Ishikawa (cell line): ENCODE results near the gene RFTN1.

Experiments used
- CEBPB ChIP-seq: IDR thresholded peaks from 2 replicates; pipeline ENCODE4 v1.6.1; 2012
- CREB1 ChIP-seq: IDR thresholded peaks from 2 replicates; pipeline ENCODE4 v1.6.1; 2012; ENCODE audit warnings: low read depth
- EGR1 ChIP-seq: IDR thresholded peaks from 2 replicates; pipeline ENCODE4 v1.6.1; 2012
- EP300 ChIP-seq: IDR thresholded peaks from 2 replicates; pipeline ENCODE4 v1.6.1; 2012; ENCODE audit warnings: borderline replicate concordance
- FOXM1 ChIP-seq: IDR thresholded peaks from 2 replicates; pipeline ENCODE4 v1.6.1; 2012; ENCODE audit warnings: low read depth, borderline replicate concordance
- MAX ChIP-seq: IDR thresholded peaks from 2 replicates; pipeline ENCODE4 v1.6.1; 2012
- NFIC ChIP-seq: IDR thresholded peaks from 2 replicates; pipeline ENCODE4 v1.6.1; 2012
- RAD21 ChIP-seq: IDR thresholded peaks from 2 replicates; pipeline ENCODE4 v1.6.1; 2012; ENCODE audit warnings: low read depth
- REST ChIP-seq: IDR thresholded peaks from 2 replicates; pipeline ENCODE4 v1.6.1; 2012; ENCODE audit warnings: low read depth, mild to moderate bottlenecking
- TAF1 ChIP-seq: IDR thresholded peaks from 2 replicates; pipeline ENCODE4 v1.6.1; 2012; ENCODE audit warnings: low read depth, mild to moderate bottlenecking
- TCF12 ChIP-seq: IDR thresholded peaks from 2 replicates; pipeline ENCODE4 v1.6.1; 2012; ENCODE audit warnings: low read depth
- TEAD4 ChIP-seq: IDR thresholded peaks from 2 replicates; pipeline ENCODE4 v1.6.1; 2012
- USF1 ChIP-seq: IDR thresholded peaks from 2 replicates; pipeline ENCODE4 v1.6.1; 2012
- YY1 ChIP-seq: IDR thresholded peaks from 2 replicates; pipeline ENCODE4 v1.6.1; 2012; ENCODE audit warnings: low read depth
- ZBTB7A ChIP-seq: IDR thresholded peaks from 2 replicates; pipeline ENCODE4 v1.6.1; 2012; ENCODE audit warnings: low read depth

The RFTN1 gene

GRCh38 chr3:16370872-16371740, 142.4 kb downstream of the RFTN1 start:
- TF ChIP-seq CREB1 = no peak
- TF ChIP-seq EGR1 = no peak
- no peak for TF ChIP-seq TCF12
- no peak for TF ChIP-seq ZBTB7A
- TF ChIP-seq TAF1 = no peak
- TF ChIP-seq TEAD4 = no peak
- TF ChIP-seq USF1 = no peak
- no peak for TF ChIP-seq FOXM1
- no peak for TF ChIP-seq REST
- no peak for TF ChIP-seq NFIC
- TF ChIP-seq CEBPB = no peak
- TF ChIP-seq EP300 = no peak

- TF ChIP-seq MAX = no peak
- no peak for TF ChIP-seq EP300
- TF ChIP-seq TAF1 = no peak
- TF ChIP-seq REST = no peak
- TF ChIP-seq TCF12 = no peak
- no peak for TF ChIP-seq TEAD4
- TF ChIP-seq YY1 = no peak
Observed at GRCh38 chr3:16370503-16370871, 143.0 kb downstream of the RFTN1 start.

- no peak for TF ChIP-seq RAD21
- no peak for TF ChIP-seq TAF1
- no peak for TF ChIP-seq EP300
- no peak for TF ChIP-seq FOXM1
- TF ChIP-seq TCF12 = no peak
- TF ChIP-seq REST = no peak
- TF ChIP-seq YY1 = no peak
- peak; percentile 48; the same call in 1 of the 2 replicates for TF ChIP-seq MAX
Observed at GRCh38 chr3:16369885-16370284, 143.6 kb downstream of the RFTN1 start.

GRCh38 chr3:16369276-16369675, 144.2 kb downstream of the RFTN1 start:
- TF ChIP-seq MAX = peak; percentile 35; the same call in 1 of the 2 replicates
- TF ChIP-seq CREB1 = no peak
- no peak for TF ChIP-seq TEAD4
- no peak for TF ChIP-seq CEBPB
- no peak for TF ChIP-seq ZBTB7A
- TF ChIP-seq TAF1 = no peak

GRCh38 chr3:16366581-16366980, 146.9 kb downstream of the RFTN1 start:
- TF ChIP-seq CREB1 = no peak
- TF ChIP-seq TAF1 = no peak
- TF ChIP-seq TEAD4 = no peak
- no peak for TF ChIP-seq MAX
- TF ChIP-seq REST = no peak
- no peak for TF ChIP-seq CEBPB
- TF ChIP-seq USF1 = no peak
- no peak for TF ChIP-seq FOXM1
- no peak for TF ChIP-seq YY1
- TF ChIP-seq EP300 = no peak
- no peak for TF ChIP-seq ZBTB7A
- TF ChIP-seq RAD21 = no peak
- TF ChIP-seq NFIC = no peak
